ENCODE results near the gene NDUFB5.

The NDUFB5 gene

GRCh38 chr3:179604321-179605078 lies at the start of gene NDUFB5, which contains the start of gene MRPL47:
Gene NDUFB5 (plus strand): TSS chr3:179604794. CDS start chr3:179604816, 22 bp downstream.
Gene MRPL47 (minus strand): TSS chr3:179604638. CDS start chr3:179604624, 14 bp downstream.
- Histone ChIP-seq H3K9me3 (no peaks in the 10 kb centered on the region), H3K27me3 (ENCODE audit: low read depth) (no peaks in the 10 kb centered on the region), H3K4me1 (peaks cover 8% of the 10 kb centered on the region; the same call in 1 of the 2 replicates), H3K36me3 (replicated peaks) (peaks cover 26% of the 10 kb centered on the region), H3K4me3 (peak within 1 kb of the TSS; percentile 96)
- peak; percentile 93 to 96 for DNase-seq (ENCODE audit: low spot score in 2 of 2)
- in situ Hi-C loops (cut with MboI; ENCODE audit: low sequenced_read_pairs), result no loop called here

- H3K9me3 ChIP-seq, result no peaks in the 10 kb centered on the region
- peak; percentile 73 to 79 for DNase-seq (ENCODE audit: low spot score in 2 of 2)
- in situ Hi-C loops (cut with MboI; ENCODE audit: low sequenced_read_pairs), result loop anchor here (10.0 kb wide), 1 partner anchor 134 kb away; no protein-coding TSS in a partner anchor
- no peaks in the 10 kb centered on the region for H3K27me3 ChIP-seq (ENCODE audit: low read depth)
- H3K36me3 ChIP-seq (replicated peaks), result no peaks in the 10 kb centered on the region
- H3K4me3 ChIP-seq, result no peak overlapping the region
- H3K4me1 ChIP-seq, result peaks cover 13% of the 10 kb centered on the region
Measured at GRCh38 chr3:179558742-179559364, 45.7 kb upstream of the NDUFB5 start.

- no peak overlapping the region for H3K4me3 ChIP-seq
- no peaks in the 10 kb centered on the region for H3K9me3 ChIP-seq
- DNase-seq (ENCODE audit: low spot score in 2 of 2), result no peak
- peaks cover 14% of the 10 kb centered on the region for H3K4me1 ChIP-seq
- no peaks in the 10 kb centered on the region for H3K36me3 ChIP-seq (replicated peaks)
- in situ Hi-C loops (cut with MboI; ENCODE audit: low sequenced_read_pairs), result loop anchor here (10.0 kb wide), 2 partner anchors 236 to 546 kb away; partner anchors contain the start of gene ZNF639
- no peaks in the 10 kb centered on the region for H3K27me3 ChIP-seq (ENCODE audit: low read depth)
Measured at GRCh38 chr3:179560791-179561190, 43.8 kb upstream of the NDUFB5 start.

GRCh38 chr3:179562591-179563270 lies 41.9 kb upstream of the NDUFB5 start, which contains the start of gene ACTL6A:
Gene ACTL6A (plus strand): TSS chr3:179562926. CDS start chr3:179563093, 167 bp downstream.
- DNase-seq (ENCODE audit: low spot score in 2 of 2), result peak; percentile 98 to 100
- in situ Hi-C loops (cut with MboI; ENCODE audit: low sequenced_read_pairs), result loop anchor here (10.0 kb wide), 2 partner anchors 238 to 548 kb away; partner anchors contain the start of gene ZNF639
- H3K4me1 ChIP-seq, result peaks cover 6% of the 10 kb centered on the region

GRCh38 chr3:179563271-179563783 lies 41.3 kb upstream of the NDUFB5 start:
- in situ Hi-C loops (cut with MboI; ENCODE audit: low sequenced_read_pairs), result loop anchor here (10.0 kb wide), 2 partner anchors 239 to 549 kb away; partner anchors contain the start of gene ZNF639
- Histone ChIP-seq H3K36me3 (replicated peaks) (no peaks in the 10 kb centered on the region), H3K27me3 (ENCODE audit: low read depth) (no peaks in the 10 kb centered on the region), H3K9me3 (no peaks in the 10 kb centered on the region), H3K4me1 (peaks cover 6% of the 10 kb centered on the region), H3K4me3 (peak overlapping the region; percentile 94)
- peak; percentile 58 to 78 for DNase-seq (ENCODE audit: low spot score in 2 of 2)

More at GRCh38 chr3:179562591-179563270, 41.9 kb upstream of the NDUFB5 start, which contains the start of gene ACTL6A:
- Histone ChIP-seq H3K4me3 (peak within 1 kb of the TSS; percentile 94), H3K36me3 (replicated peaks) (no peaks in the 10 kb centered on the region), H3K27me3 (ENCODE audit: low read depth) (no peaks in the 10 kb centered on the region), H3K9me3 (no peaks in the 10 kb centered on the region)

GRCh38 chr3:179565496-179565895 lies 39.1 kb upstream of the NDUFB5 start:
- peaks cover 6% of the 10 kb centered on the region for H3K4me1 ChIP-seq
- no peaks in the 10 kb centered on the region; the same call in 1 of the 2 replicates for H3K27me3 ChIP-seq (ENCODE audit: low read depth)
- no peak overlapping the region for H3K4me3 ChIP-seq
- no peaks in the 10 kb centered on the region for H3K9me3 ChIP-seq
- no peak for DNase-seq (ENCODE audit: low spot score in 2 of 2)
- peaks cover 9% of the 10 kb centered on the region for H3K36me3 ChIP-seq (replicated peaks)
- in situ Hi-C loops (cut with MboI; ENCODE audit: low sequenced_read_pairs), result loop anchor here (10.0 kb wide), 2 partner anchors 241 to 551 kb away; partner anchors contain the start of gene ZNF639

- H3K27me3 ChIP-seq (ENCODE audit: low read depth), result no peaks in the 10 kb centered on the region
- no peaks in the 10 kb centered on the region for H3K4me1 ChIP-seq
- DNase-seq (ENCODE audit: low spot score in 2 of 2), result no peak
- no peaks in the 10 kb centered on the region for H3K9me3 ChIP-seq
- peaks cover 68% of the 10 kb centered on the region for H3K36me3 ChIP-seq (replicated peaks)
- in situ Hi-C loops (cut with MboI; ENCODE audit: low sequenced_read_pairs), result no loop called here
- no peak overlapping the region for H3K4me3 ChIP-seq
Measured at GRCh38 chr3:179580992-179581391, 23.6 kb upstream of the NDUFB5 start.

- DNase-seq (ENCODE audit: low spot score in 2 of 2), result no peak
- Histone ChIP-seq H3K4me1 (peaks cover 10% of the 10 kb centered on the region), H3K36me3 (replicated peaks) (peaks cover 86% of the 10 kb centered on the region), H3K4me3 (no peak overlapping the region), H3K9me3 (no peaks in the 10 kb centered on the region), H3K27me3 (ENCODE audit: low read depth) (no peaks in the 10 kb centered on the region)
- in situ Hi-C loops (cut with MboI; ENCODE audit: low sequenced_read_pairs), result no loop called here
Measured at GRCh38 chr3:179589143-179589542, 15.5 kb upstream of the NDUFB5 start.

GRCh38 chr3:179590669-179591068 lies 13.9 kb upstream of the NDUFB5 start:
- H3K27me3 ChIP-seq (ENCODE audit: low read depth), result no peaks in the 10 kb centered on the region
- no peaks in the 10 kb centered on the region for H3K9me3 ChIP-seq
- no peak overlapping the region for H3K4me3 ChIP-seq
- peaks cover 90% of the 10 kb centered on the region for H3K36me3 ChIP-seq (replicated peaks)
- peaks cover 10% of the 10 kb centered on the region for H3K4me1 ChIP-seq
- no peak for DNase-seq (ENCODE audit: low spot score in 2 of 2)
- in situ Hi-C loops (cut with MboI; ENCODE audit: low sequenced_read_pairs), result no loop called here

- in situ Hi-C loops (cut with MboI; ENCODE audit: low sequenced_read_pairs), result no loop called here
- H3K36me3 ChIP-seq (replicated peaks), result peaks cover 91% of the 10 kb centered on the region
- H3K27me3 ChIP-seq (ENCODE audit: low read depth), result no peaks in the 10 kb centered on the region
- no peak overlapping the region for H3K4me3 ChIP-seq
- H3K9me3 ChIP-seq, result no peaks in the 10 kb centered on the region
- DNase-seq (ENCODE audit: low spot score in 2 of 2), result no peak
- H3K4me1 ChIP-seq, result peaks cover 10% of the 10 kb centered on the region
Measured at GRCh38 chr3:179591313-179591712, 13.3 kb upstream of the NDUFB5 start.

- Histone ChIP-seq H3K4me3 (no peak overlapping the region), H3K27me3 (ENCODE audit: low read depth) (no peaks in the 10 kb centered on the region), H3K36me3 (replicated peaks) (peaks cover 68% of the 10 kb centered on the region), H3K4me1 (peaks cover 6% of the 10 kb centered on the region; the same call in 1 of the 2 replicates), H3K9me3 (no peaks in the 10 kb centered on the region)
- DNase-seq (ENCODE audit: low spot score in 2 of 2), result no peak
- in situ Hi-C loops (cut with MboI; ENCODE audit: low sequenced_read_pairs), result no loop called here
Measured at GRCh38 chr3:179599531-179599930, 5.1 kb upstream of the NDUFB5 start.

GRCh38 chr3:179603321-179603720 lies 1.3 kb upstream of the NDUFB5 start:
- H3K4me3 ChIP-seq, result peak overlapping the region; percentile 96
- in situ Hi-C loops (cut with MboI; ENCODE audit: low sequenced_read_pairs), result no loop called here
- no peak for DNase-seq (ENCODE audit: low spot score in 2 of 2)

GRCh38 chr3:179603831-179604230 lies 763 bp upstream of the NDUFB5 start:
- no peak for DNase-seq (ENCODE audit: low spot score in 2 of 2)

More at GRCh38 chr3:179603321-179603720, 1.3 kb upstream of the NDUFB5 start:
- Histone ChIP-seq H3K9me3 (no peaks in the 10 kb centered on the region), H3K36me3 (replicated peaks) (peaks cover 35% of the 10 kb centered on the region), H3K4me1 (peaks cover 8% of the 10 kb centered on the region; the same call in 1 of the 2 replicates), H3K27me3 (ENCODE audit: low read depth) (no peaks in the 10 kb centered on the region)

More at GRCh38 chr3:179603831-179604230, 763 bp upstream of the NDUFB5 start:
- Histone ChIP-seq H3K4me1 (peaks cover 8% of the 10 kb centered on the region; the same call in 1 of the 2 replicates), H3K36me3 (replicated peaks) (peaks cover 30% of the 10 kb centered on the region), H3K4me3 (peak overlapping the region; percentile 96), H3K9me3 (no peaks in the 10 kb centered on the region), H3K27me3 (ENCODE audit: low read depth) (no peaks in the 10 kb centered on the region)
- in situ Hi-C loops (cut with MboI; ENCODE audit: low sequenced_read_pairs), result no loop called here
